ENCODE results near the gene UVSSA.

GRCh38 chr4:1336088-1336491, 10.9 kb upstream of the UVSSA start:
- no peak for TF ChIP-seq REST (IDR thresholded peaks at IDR 0.05; ENCODE audit: borderline replicate concordance)
- no peak for TF ChIP-seq CTCF (IDR thresholded peaks at IDR 0.05; ENCODE audit: poor library complexity, severe bottlenecking)
- no peak for TF ChIP-seq POLR2AphosphoS5 (IDR thresholded peaks at IDR 0.05)
- no peak for TF ChIP-seq RAD21 (conservative IDR thresholded peaks at IDR 0.05)

All from neural cell (in vitro differentiated cells).